Measurements from ENCODE around the gene ZYG11A.

The ZYG11A gene

GRCh38 chr1:52938183-52938451, 95.6 kb downstream of the ZYG11A start:
- TF ChIP-seq CTCF (IDR thresholded peaks at IDR 0.05; ENCODE audit: low read length, missing control alignments), result no peak
- no peak for DNase-seq (ENCODE audit: low read depth)
- H3K4me3 ChIP-seq (replicated peaks; ENCODE audit: low read depth, low read length), result no peak overlapping the region

GRCh38 chr1:52943876-52944416, 101.4 kb downstream of the ZYG11A start:
- no peak for TF ChIP-seq CTCF (IDR thresholded peaks at IDR 0.05; ENCODE audit: low read length, missing control alignments)
- no peak overlapping the region for H3K4me3 ChIP-seq (replicated peaks; ENCODE audit: low read depth, low read length)
- DNase-seq (ENCODE audit: low read depth), result no peak

GRCh38 chr1:52944566-52944965, 102.0 kb downstream of the ZYG11A start:
- DNase-seq (ENCODE audit: low read depth), result no peak
- TF ChIP-seq CTCF (IDR thresholded peaks at IDR 0.05; ENCODE audit: low read length, missing control alignments), result no peak
- H3K4me3 ChIP-seq (replicated peaks; ENCODE audit: low read depth, low read length), result no peak overlapping the region

Measured in fibroblast of pulmonary artery (primary cell).